DOHH2 (cell line): Measurements from ENCODE around the gene NUDT16.

Experiments used
- CTCF ChIP-seq: fragments of 200-600 bp; sonication (generic); IDR thresholded peaks from one replicate; pipeline ENCODE4 v1.5.1; 2014; ENCODE audit warnings: antibody characterized with exemption, mild to moderate bottlenecking, low read depth, low read length; ENCODE audit not compliant: poor library complexity, severe bottlenecking
- EZH2phosphoT487 ChIP-seq: fragments of 200-600 bp; sonication (generic); IDR thresholded peaks from 2 replicates; pipeline ENCODE4 v1.6.1; 2017; ENCODE audit warnings: borderline replicate concordance, mild to moderate bottlenecking, antibody characterized with exemption, low read length, moderate library complexity, mixed read lengths

DNA sequence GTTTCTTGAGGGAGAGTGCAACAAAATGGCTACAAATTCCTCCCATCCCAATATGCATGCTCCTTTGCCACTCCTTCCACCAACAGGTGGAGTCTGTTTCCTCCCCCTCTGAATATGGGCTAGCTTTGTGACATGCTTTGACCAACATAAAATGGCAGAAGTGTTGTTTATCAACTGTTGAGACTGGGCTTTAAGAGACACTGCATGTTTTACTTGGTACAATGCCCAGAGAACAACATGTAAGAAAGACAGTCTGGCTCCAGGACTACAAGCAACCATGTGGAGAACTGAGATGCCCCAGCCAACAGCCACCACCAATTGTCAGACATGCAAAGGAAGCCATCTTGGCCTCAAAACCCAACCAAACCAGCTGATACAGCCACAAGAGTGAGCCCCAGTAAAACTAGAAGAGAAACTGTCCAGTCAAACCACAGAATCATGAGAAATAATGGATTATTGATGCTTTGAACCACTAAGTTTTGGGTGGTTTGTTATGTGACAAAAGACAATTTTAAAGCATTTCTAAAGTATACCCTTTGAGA is 40.5 kb downstream of the NUDT16 start:
- TF ChIP-seq CTCF = no peak
- TF ChIP-seq EZH2phosphoT487 = no peak
